ENCODE data around the gene OR51Q1.

The OR51Q1 gene

GRCh38 chr11:5421811-5422210 lies at the start of gene OR51Q1:
Gene OR51Q1, plus strand, starts transcription at chr11:5422111. Its CDS starts 90 bp downstream, at chr11:5422201.
- DNase-seq, result no peak

GRCh38 chr11:5380740-5381342 lies 41.1 kb upstream of the OR51Q1 start:
- peak; percentile 3 for DNase-seq

- no peak for DNase-seq
Observed at GRCh38 chr11:5383576-5383975, 38.3 kb upstream of the OR51Q1 start, which contains the start of gene OR51M1. Gene OR51M1, plus strand, starts transcription at chr11:5383812. Its CDS starts 5,587 bp downstream, at chr11:5389399.

- DNase-seq, result no peak
Observed at GRCh38 chr11:5384335-5384734, 37.6 kb upstream of the OR51Q1 start.

- no peak for DNase-seq
Observed at GRCh38 chr11:5390210-5390609, 31.7 kb upstream of the OR51Q1 start.

- no peak for DNase-seq
Observed at GRCh38 chr11:5394091-5394490, 27.8 kb upstream of the OR51Q1 start.

GRCh38 chr11:5398936-5399335 lies 23.0 kb upstream of the OR51Q1 start:
- no peak for DNase-seq

GRCh38 chr11:5405173-5405572 lies 16.7 kb upstream of the OR51Q1 start:
- no peak for DNase-seq

- no peak for DNase-seq
Observed at GRCh38 chr11:5420993-5421392, 918 bp upstream of the OR51Q1 start.

GRCh38 chr11:5423131-5423530 lies 1.2 kb downstream of the OR51Q1 start:
- DNase-seq, result no peak

- DNase-seq, result no peak
Observed at GRCh38 chr11:5441414-5441813, 19.5 kb downstream of the OR51Q1 start, which contains the start of gene OR51I1. Gene OR51I1, minus strand, starts transcription at chr11:5441514. Its CDS starts 0 bp downstream, at chr11:5441514.

- DNase-seq, result no peak
Observed at GRCh38 chr11:5443835-5444393, 22.0 kb downstream of the OR51Q1 start.

- DNase-seq, result no peak
Observed at GRCh38 chr11:5449023-5449422, 27.1 kb downstream of the OR51Q1 start, which contains the start of gene OR51I2. Gene OR51I2, plus strand, starts transcription at chr11:5449323. Its CDS starts 4,166 bp downstream, at chr11:5453489.

- no peak for DNase-seq
Observed at GRCh38 chr11:5449432-5449831, 27.5 kb downstream of the OR51Q1 start.

- no peak for DNase-seq
Observed at GRCh38 chr11:5460983-5461621, 39.2 kb downstream of the OR51Q1 start.

- no peak for DNase-seq
Observed at GRCh38 chr11:5467527-5467926, 45.6 kb downstream of the OR51Q1 start.

Measured in stimulated activated CD4-positive, alpha-beta T cell treated with anti-CD3 and anti-CD28 coated beads, Interleukin-12 subunit alpha, Interleukin-12 subunit beta, amount 100 ng/mL, for 4 hours (primary cell).